HepG2 (cell line): ENCODE results near the gene MMP28. TPM values are rescaled to one million over a fixed set of nuclear protein-coding genes. Genes with fewer than 3 reads are reported as not detected.

Experiments used
- ARHGAP35 ChIP-seq: sonication (generic); formaldehyde crosslinking; IDR thresholded peaks from 2 replicates; pipeline ENCODE4 v1.9.0; 2022; ENCODE audit warnings: mild to moderate bottlenecking, inconsistent platforms, moderate library complexity, missing genetic modification reagents, borderline replicate concordance
- ATF7-NPFF ChIP-seq: sonication (generic); formaldehyde crosslinking; IDR thresholded peaks from 2 replicates; pipeline ENCODE4 v1.8.1; 2023; ENCODE audit warnings: mild to moderate bottlenecking, low read depth, missing genetic modification reagents, moderate library complexity
- HNF4G ChIP-seq, 2 experiments: sonication (generic) in 1 of 2; formaldehyde crosslinking in 1 of 2; IDR thresholded peaks; 2 replicates each; pipeline versions ENCODE4 v1.4.0 to v1.6.1; 2011 to 2020; ENCODE audit warnings: borderline replicate concordance in 2 of 2, low read depth in 2 of 2, mild to moderate bottlenecking in 2 of 2, low read length in 1 of 2, missing genetic modification reagents in 1 of 2, moderate library complexity in 1 of 2
- MAF1 ChIP-seq: sonication (generic); formaldehyde crosslinking; IDR thresholded peaks from 2 replicates; pipeline ENCODE4 v1.5.0; 2020; ENCODE audit warnings: missing genetic modification reagents, borderline replicate concordance
- MED8 ChIP-seq: sonication (generic); formaldehyde crosslinking; IDR thresholded peaks from 2 replicates; pipeline ENCODE4 v1.8.1; 2023; ENCODE audit warnings: mild to moderate bottlenecking, missing genetic modification reagents; ENCODE audit not compliant: insufficient replicate concordance
- MZF1 ChIP-seq: sonication (generic); formaldehyde crosslinking; IDR thresholded peaks from 2 replicates; pipeline ENCODE4 v1.8.1; 2023; ENCODE audit warnings: mild to moderate bottlenecking, missing genetic modification reagents, borderline replicate concordance
- NRL ChIP-seq: sonication (generic); formaldehyde crosslinking; IDR thresholded peaks from 2 replicates; pipeline ENCODE4 v1.5.0; 2020; ENCODE audit warnings: missing genetic modification reagents, mild to moderate bottlenecking, moderate library complexity, borderline replicate concordance
- RARA ChIP-seq: IDR thresholded peaks from 2 replicates; pipeline ENCODE4 v1.6.1; 2016; ENCODE audit warnings: missing genetic modification reagents, missing compliant biosample characterization
- RBAK ChIP-seq: sonication (generic); formaldehyde crosslinking; IDR thresholded peaks from 2 replicates; pipeline ENCODE4 v1.5.1; 2020; ENCODE audit warnings: mild to moderate bottlenecking, missing genetic modification reagents
- THAP11 ChIP-seq: IDR thresholded peaks from 2 replicates; pipeline ENCODE4 v1.6.1; 2016; ENCODE audit warnings: missing biosample characterization, missing genetic modification reagents
- TOPORS ChIP-seq: sonication (generic); formaldehyde crosslinking; IDR thresholded peaks from 2 replicates; pipeline ENCODE4 v1.8.0; 2023; ENCODE audit warnings: mild to moderate bottlenecking, missing genetic modification reagents
- ZBTB39 ChIP-seq: sonication (generic); formaldehyde crosslinking; IDR thresholded peaks from 2 replicates; pipeline ENCODE4 v1.5.0; 2020; ENCODE audit warnings: missing genetic modification reagents
- ZFP1 ChIP-seq: IDR thresholded peaks from 2 replicates; pipeline ENCODE4 v1.6.1; 2016
- ZNF256 ChIP-seq: sonication (generic); formaldehyde crosslinking; conservative IDR thresholded peaks from 2 replicates; pipeline ENCODE4 v1.4.0; 2020; ENCODE audit warnings: missing genetic modification reagents
- ZNF331 ChIP-seq: sonication (generic); formaldehyde crosslinking; IDR thresholded peaks from 2 replicates; pipeline ENCODE4 v1.4.0; 2020; ENCODE audit warnings: missing genetic modification reagents
- ZNF430 ChIP-seq: sonication (generic); formaldehyde crosslinking; IDR thresholded peaks from 2 replicates; pipeline ENCODE4 v1.9.0; 2021; ENCODE audit warnings: mild to moderate bottlenecking, missing genetic modification reagents
- ZNF431 ChIP-seq: sonication (generic); formaldehyde crosslinking; IDR thresholded peaks from 2 replicates; pipeline ENCODE4 v1.9.0; 2022; ENCODE audit warnings: missing genetic modification reagents, low read depth, mild to moderate bottlenecking, borderline replicate concordance
- ZNF619 ChIP-seq: sonication (generic); formaldehyde crosslinking; IDR thresholded peaks from 2 replicates; pipeline ENCODE4 v1.4.0; 2020; ENCODE audit warnings: mild to moderate bottlenecking, missing genetic modification reagents
- ZNF747 ChIP-seq: sonication (generic); formaldehyde crosslinking; IDR thresholded peaks from 2 replicates; pipeline ENCODE4 v1.8.1; 2023; ENCODE audit warnings: missing genetic modification reagents, mild to moderate bottlenecking, borderline replicate concordance
- ZNF850 ChIP-seq: sonication (generic); formaldehyde crosslinking; conservative IDR thresholded peaks from 2 replicates; pipeline ENCODE4 v1.9.0; 2021; ENCODE audit warnings: mild to moderate bottlenecking, missing genetic modification reagents
- ZSCAN9 ChIP-seq: IDR thresholded peaks from 2 replicates; pipeline ENCODE4 v1.6.1; 2016; ENCODE audit warnings: borderline replicate concordance
- polyA plus RNA-seq, 8 experiments: library from polyadenylated mRNA; depleted of rRNA in 3 of 8; stranded (reverse) in 7 of 8; unstranded in 1 of 8; fragments of >200 nt; fragmentation: Illumina TruSeq in 4 of 8; extraction: Trizol in 4 of 8; gene quantifications; 2 replicates each; pipeline versions ENCODE4 v1.2.1 to v1.2.3, GENCODE V29; 2011 to 2016; ENCODE audit warnings: low read depth in 4 of 8, missing spikeins in 1 of 8, mixed read lengths in 1 of 8; ENCODE audit not compliant: insufficient read depth in 1 of 8
- total RNA-seq, 5 experiments: library from RNA; depleted of rRNA; stranded (reverse); fragments of >200 nt; fragmentation: Illumina TruSeq; extraction: Trizol; gene quantifications; 2 replicates each; pipeline ENCODE4 v1.2.3, GENCODE V29; 2016; ENCODE audit warnings: low read depth in 1 of 5
- TF ChIP-seq, protein P1 (sequence below): sonication (generic); formaldehyde crosslinking; IDR thresholded peaks from 2 replicates; pipeline ENCODE4 v1.9.0; 2021; ENCODE audit warnings: missing genetic modification reagents, mild to moderate bottlenecking, borderline replicate concordance
- TF ChIP-seq, protein P2 (sequence below): sonication (generic); formaldehyde crosslinking; conservative IDR thresholded peaks from 2 replicates; pipeline ENCODE4 v1.4.0; 2020; ENCODE audit warnings: missing genetic modification reagents

The MMP28 gene
- total and polyA plus RNA-seq, 2 of the 13 experiments (the other 11 are each of a cell fraction or from before 2014, with no cell fraction given), result not detected

- TF ChIP-seq MED8 (peak; percentile 17), ARHGAP35 (0 out of 2 replicates have a peak, but pooled peaks have one; percentile 67), THAP11 (CRISPR knock-in tag) (peak; percentile 47; the same call in 1 of the 2 replicates), ZFP1 (CRISPR knock-in tag) (no peak), ZNF430 (CRISPR knock-in tag) (no peak), ZNF850 (CRISPR knock-in tag) (0 out of 2 replicates have a peak, but pooled peaks have one; percentile 50), ZBTB39 (CRISPR knock-in tag) (peak; percentile 23; the same call in 1 of the 2 replicates), RBAK (CRISPR knock-in tag) (no peak), ZNF331 (CRISPR knock-in tag) (peak; percentile 86; the same call in 1 of the 2 replicates), ZSCAN9 (no peak; the same call in 1 of the 2 replicates), ATF7-NPFF (CRISPR knock-in tag) (0 out of 2 replicates have a peak, but pooled peaks have one; percentile 41), MAF1 (CRISPR knock-in tag) (peak; percentile 22; the same call in 1 of the 2 replicates), ZNF431 (no peak), ZNF619 (CRISPR knock-in tag) (0 out of 2 replicates have a peak, but pooled peaks have one; percentile 69), ZNF256 (no peak), HNF4G (IDR thresholded peaks at IDR 0.05; ENCODE audit: borderline replicate concordance, low read depth, low read length) (no peak), HNF4G (CRISPR knock-in tag; IDR thresholded peaks at IDR 0.05; ENCODE audit: borderline replicate concordance, low read depth) (peak; percentile 27; the same call in 1 of the 2 replicates), TOPORS (CRISPR knock-in tag) (0 out of 2 replicates have a peak, but pooled peaks have one; percentile 16), RARA (CRISPR knock-in tag) (peak; percentile 10; the same call in 1 of the 2 replicates), ZNF747 (CRISPR knock-in tag) (0 out of 2 replicates have a peak, but pooled peaks have one; percentile 75), NRL (CRISPR knock-in tag) (no peak), MZF1 (CRISPR knock-in tag) (no peak)
- TF ChIP-seq, protein P1, sequence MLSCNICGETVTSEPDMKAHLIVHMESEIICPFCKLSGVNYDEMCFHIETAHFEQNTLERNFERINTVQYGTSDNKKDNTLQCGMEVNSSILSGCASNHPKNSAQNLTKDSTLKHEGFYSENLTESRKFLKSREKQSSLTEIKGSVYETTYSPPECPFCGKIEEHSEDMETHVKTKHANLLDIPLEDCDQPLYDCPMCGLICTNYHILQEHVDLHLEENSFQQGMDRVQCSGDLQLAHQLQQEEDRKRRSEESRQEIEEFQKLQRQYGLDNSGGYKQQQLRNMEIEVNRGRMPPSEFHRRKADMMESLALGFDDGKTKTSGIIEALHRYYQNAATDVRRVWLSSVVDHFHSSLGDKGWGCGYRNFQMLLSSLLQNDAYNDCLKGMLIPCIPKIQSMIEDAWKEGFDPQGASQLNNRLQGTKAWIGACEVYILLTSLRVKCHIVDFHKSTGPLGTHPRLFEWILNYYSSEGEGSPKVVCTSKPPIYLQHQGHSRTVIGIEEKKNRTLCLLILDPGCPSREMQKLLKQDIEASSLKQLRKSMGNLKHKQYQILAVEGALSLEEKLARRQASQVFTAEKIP (CRISPR knock-in tag), result no peak
- TF ChIP-seq, protein P2, sequence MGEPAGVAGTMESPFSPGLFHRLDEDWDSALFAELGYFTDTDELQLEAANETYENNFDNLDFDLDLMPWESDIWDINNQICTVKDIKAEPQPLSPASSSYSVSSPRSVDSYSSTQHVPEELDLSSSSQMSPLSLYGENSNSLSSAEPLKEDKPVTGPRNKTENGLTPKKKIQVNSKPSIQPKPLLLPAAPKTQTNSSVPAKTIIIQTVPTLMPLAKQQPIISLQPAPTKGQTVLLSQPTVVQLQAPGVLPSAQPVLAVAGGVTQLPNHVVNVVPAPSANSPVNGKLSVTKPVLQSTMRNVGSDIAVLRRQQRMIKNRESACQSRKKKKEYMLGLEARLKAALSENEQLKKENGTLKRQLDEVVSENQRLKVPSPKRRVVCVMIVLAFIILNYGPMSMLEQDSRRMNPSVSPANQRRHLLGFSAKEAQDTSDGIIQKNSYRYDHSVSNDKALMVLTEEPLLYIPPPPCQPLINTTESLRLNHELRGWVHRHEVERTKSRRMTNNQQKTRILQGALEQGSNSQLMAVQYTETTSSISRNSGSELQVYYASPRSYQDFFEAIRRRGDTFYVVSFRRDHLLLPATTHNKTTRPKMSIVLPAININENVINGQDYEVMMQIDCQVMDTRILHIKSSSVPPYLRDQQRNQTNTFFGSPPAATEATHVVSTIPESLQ (CRISPR knock-in tag), result no peak
Measured at GRCh38 chr17:35764123-35764991, 31.1 kb downstream of the MMP28 start (continued).
